Measurements from ENCODE around the gene SURF4.
"Not testable (repeated sequence)": the region's sequence is repeated elsewhere in the genome, so short reads cannot be mapped to it uniquely, and the experiment has no call there.

Gene SURF4

GRCh38 chr9:133335924-133336811 is 39.7 kb downstream of the SURF4 start, which contains the start of gene SURF6:
TSS of gene SURF6 (minus strand) at chr9:133336188. CDS start at chr9:133336132, 56 bp downstream.
- in situ Hi-C loops (cut with MboI; ENCODE audit: low sequenced_read_pairs) = no loop called here

- in situ Hi-C loops (cut with MboI; ENCODE audit: low sequenced_read_pairs) = not testable (repeated sequence)
These were observed 41.0 kb downstream of the SURF4 start for GRCh38 chr9:133334888-133335287.

GRCh38 chr9:133334161-133334560 is 41.7 kb downstream of the SURF4 start:
- in situ Hi-C loops (cut with MboI; ENCODE audit: low sequenced_read_pairs) = no loop called here

- in situ Hi-C loops (cut with MboI; ENCODE audit: low sequenced_read_pairs) = no loop called here
These were observed 42.3 kb downstream of the SURF4 start for GRCh38 chr9:133333566-133333965.

GRCh38 chr9:133333011-133333410 is 42.8 kb downstream of the SURF4 start:
- in situ Hi-C loops (cut with MboI; ENCODE audit: low sequenced_read_pairs) = no loop called here

- in situ Hi-C loops (cut with MboI; ENCODE audit: low sequenced_read_pairs) = no loop called here
These were observed 43.5 kb downstream of the SURF4 start for GRCh38 chr9:133332381-133332730.

GRCh38 chr9:133331641-133332380 is 44.0 kb downstream of the SURF4 start:
- in situ Hi-C loops (cut with MboI; ENCODE audit: low sequenced_read_pairs) = no loop called here

- in situ Hi-C loops (cut with MboI; ENCODE audit: low sequenced_read_pairs) = no loop called here
These were observed 44.6 kb downstream of the SURF4 start for GRCh38 chr9:133331221-133331620.

GRCh38 chr9:133329306-133330156 is 46.3 kb downstream of the SURF4 start:
- in situ Hi-C loops (cut with MboI; ENCODE audit: low sequenced_read_pairs) = not testable (repeated sequence)

GRCh38 chr9:133327834-133328484 is 47.9 kb downstream of the SURF4 start:
- in situ Hi-C loops (cut with MboI; ENCODE audit: low sequenced_read_pairs) = no loop called here

- in situ Hi-C loops (cut with MboI; ENCODE audit: low sequenced_read_pairs) = not testable (repeated sequence)
These were observed 48.8 kb downstream of the SURF4 start for GRCh38 chr9:133327021-133327420.

GRCh38 chr9:133323991-133324703 is 51.7 kb downstream of the SURF4 start:
- in situ Hi-C loops (cut with MboI; ENCODE audit: low sequenced_read_pairs) = no loop called here

GRCh38 chr9:133323211-133323610 is 52.6 kb downstream of the SURF4 start:
- in situ Hi-C loops (cut with MboI; ENCODE audit: low sequenced_read_pairs) = no loop called here

- in situ Hi-C loops (cut with MboI; ENCODE audit: low sequenced_read_pairs) = no loop called here
These were observed 53.2 kb downstream of the SURF4 start for GRCh38 chr9:133322701-133323100.

- in situ Hi-C loops (cut with MboI; ENCODE audit: low sequenced_read_pairs) = no loop called here
These were observed 54.4 kb downstream of the SURF4 start for GRCh38 chr9:133321411-133321935.

GRCh38 chr9:133320421-133320881 is 55.4 kb downstream of the SURF4 start:
- in situ Hi-C loops (cut with MboI; ENCODE audit: low sequenced_read_pairs) = no loop called here

- in situ Hi-C loops (cut with MboI; ENCODE audit: low sequenced_read_pairs) = not testable (repeated sequence)
These were observed 58.3 kb downstream of the SURF4 start for GRCh38 chr9:133317551-133317950.

GRCh38 chr9:133315997-133316396 is 59.9 kb downstream of the SURF4 start:
- in situ Hi-C loops (cut with MboI; ENCODE audit: low sequenced_read_pairs) = no loop called here
